OCI-LY1 (cell line): Measurements from ENCODE around the gene MOCS3.

ENCODE experiments used
- H2AFZ ChIP-seq: fragments of 200-600 bp; sonication (generic), shearing (Covaris generic); 2 replicates; pipeline ENCODE4 v1.6.0; 2014; ENCODE audit warnings: antibody characterized with exemption, mild to moderate bottlenecking, low read length
- H3F3A ChIP-seq: fragments of 200-600 bp; sonication (generic), shearing (Covaris generic); 2 replicates; pipeline ENCODE4 v1.6.0; 2014; ENCODE audit warnings: mild to moderate bottlenecking, antibody characterized with exemption, low read length, moderate library complexity; ENCODE audit not compliant: insufficient read depth
- H3K27ac ChIP-seq: fragments of 200-600 bp; sonication (generic); 2 replicates; pipeline ENCODE4 v1.5.1; 2014; ENCODE audit warnings: low read length, mixed run types, mild to moderate bottlenecking, low read depth; ENCODE audit not compliant: poor library complexity, severe bottlenecking
- H3K27me3 ChIP-seq: fragments of 200-600 bp; sonication (generic); 2 replicates; pipeline ENCODE4 v1.6.0; 2014; ENCODE audit warnings: antibody characterized with exemption, mild to moderate bottlenecking, low read length, moderate library complexity; ENCODE audit not compliant: insufficient read depth
- H3K36me3 ChIP-seq: fragments of 200-600 bp; sonication (generic); 2 replicates; pipeline ENCODE4 v1.6.1; 2014; ENCODE audit warnings: mild to moderate bottlenecking, antibody characterized with exemption, low read length, moderate library complexity, mixed read lengths; ENCODE audit not compliant: insufficient read depth
- H3K4me1 ChIP-seq: fragments of 200-600 bp; sonication (generic); 2 replicates; pipeline ENCODE4 v1.5.1; 2014; ENCODE audit warnings: mild to moderate bottlenecking, low read length, moderate library complexity; ENCODE audit not compliant: insufficient read depth, severe bottlenecking
- H3K4me2 ChIP-seq: fragments of 200-600 bp; sonication (generic), shearing (Covaris generic); 2 replicates; pipeline ENCODE4 v1.6.1; 2014; ENCODE audit warnings: low read length
- H3K4me3 ChIP-seq: fragments of 200-600 bp; sonication (generic); 2 replicates; pipeline ENCODE4 v1.5.1; 2014; ENCODE audit warnings: low read length, low read depth, mild to moderate bottlenecking, mixed read lengths; ENCODE audit not compliant: poor library complexity, severe bottlenecking
- H3K79me2 ChIP-seq: fragments of 200-600 bp; shearing (Covaris generic); 2 replicates; pipeline ENCODE4 v1.6.1; 2016; ENCODE audit warnings: mixed run types, low read length, mixed read lengths; ENCODE audit not compliant: insufficient read depth
- H3K9ac ChIP-seq: fragments of 200-600 bp; sonication (generic), shearing (Covaris generic); 2 replicates; pipeline ENCODE4 v1.6.1; 2014; ENCODE audit warnings: mild to moderate bottlenecking, low read length, mixed read lengths
- H3K9me2 ChIP-seq: fragments of 200-600 bp; sonication (generic), shearing (Covaris generic); 2 replicates; pipeline ENCODE4 v1.6.1; 2014; ENCODE audit warnings: low read depth, mild to moderate bottlenecking, low read length, mixed read lengths
- H3K9me3 ChIP-seq: fragments of 200-600 bp; shearing (Covaris generic); 2 replicates; pipeline ENCODE4 v1.6.1; 2014; ENCODE audit warnings: low read length, mixed read lengths
- H4K20me1 ChIP-seq: fragments of 200-600 bp; sonication (generic), shearing (Covaris generic); 2 replicates; pipeline ENCODE4 v1.6.0; 2016; ENCODE audit warnings: mild to moderate bottlenecking, low read length; ENCODE audit not compliant: insufficient read depth
- EZH2 ChIP-seq: fragments of 200-600 bp; sonication (generic), shearing (Covaris generic); IDR thresholded peaks from 2 replicates; pipeline ENCODE4 v1.8.0; 2017; ENCODE audit warnings: borderline replicate concordance, mixed run types, mild to moderate bottlenecking, antibody characterized with exemption, low read length, moderate library complexity, mixed read lengths
- TF ChIP-seq, protein P1 (sequence below): fragments of 200-600 bp; sonication (generic), shearing (Covaris generic); IDR thresholded peaks from 2 replicates; pipeline ENCODE4 v1.5.1; 2017; ENCODE audit warnings: mild to moderate bottlenecking, antibody characterized with exemption, low read length, moderate library complexity, mixed read lengths

MOCS3 gene

DNA sequence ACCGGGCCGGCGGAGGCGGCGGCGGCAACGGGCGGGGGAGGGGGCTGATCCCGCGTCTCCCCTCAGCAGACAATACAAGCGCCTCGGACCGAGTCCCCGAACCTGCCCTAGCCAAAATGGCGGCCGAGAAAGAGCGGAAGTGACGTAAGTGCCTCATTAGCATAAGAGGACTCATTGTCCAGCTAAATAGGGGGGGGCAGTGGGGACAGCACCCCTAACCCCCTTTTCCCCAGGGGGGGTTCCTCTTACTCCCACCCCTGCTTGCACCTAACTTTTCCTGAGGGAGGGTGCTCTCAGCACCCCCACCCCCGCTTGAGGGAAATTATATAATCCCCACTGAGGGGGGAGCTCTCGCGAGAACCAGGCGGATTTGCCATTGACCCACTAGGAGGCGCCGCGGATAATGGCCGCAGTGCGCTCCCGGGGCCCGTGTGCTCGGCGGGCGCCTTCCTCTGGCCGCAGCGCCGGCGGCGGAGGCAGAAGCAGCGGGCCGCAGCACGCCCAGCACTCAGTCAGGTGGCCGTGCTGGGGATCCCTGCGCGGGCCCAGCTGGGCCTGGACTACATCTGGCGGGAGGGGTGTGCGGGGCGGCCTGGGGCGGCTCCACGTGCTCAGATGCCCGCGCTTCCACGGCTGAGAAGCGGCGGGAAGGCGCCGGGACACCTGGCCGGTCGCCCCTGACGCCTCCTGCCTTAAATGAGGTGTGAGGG, 27.2 kb upstream of the MOCS3 start, which contains the start of gene ADNP:
Gene ADNP (minus strand): TSS at position 132 of the 710 bp plus-strand sequence. CDS start 27,441 bp downstream, outside the sequence.
- peaks cover 15% of the 10 kb centered on the region; the same call in 1 of the 2 replicates for H3F3A ChIP-seq

DNA sequence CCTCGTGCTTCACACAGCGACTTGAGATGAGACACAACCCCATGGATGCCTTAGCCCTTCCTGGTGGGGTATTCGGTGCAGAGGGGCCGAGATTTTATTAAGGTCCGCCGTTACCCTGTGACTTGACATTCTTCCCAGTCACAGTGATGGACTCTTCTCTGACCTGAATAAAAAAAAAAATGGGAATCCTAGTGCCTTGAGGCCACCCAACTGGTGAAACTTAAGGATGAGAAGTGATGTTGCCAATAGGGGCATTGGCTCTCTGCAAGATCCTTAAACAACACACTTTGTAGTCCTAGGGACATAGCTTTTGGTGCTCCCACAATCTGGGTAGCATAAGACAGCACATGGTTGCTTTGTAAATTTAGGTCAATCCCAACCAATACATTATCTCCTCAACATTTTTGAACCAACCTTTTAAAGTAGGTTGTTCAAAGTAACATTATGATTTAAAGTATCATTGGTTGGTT, 26.6 kb upstream of the MOCS3 start:
- peak overlapping the region; percentile 62 for H3K4me3 ChIP-seq
- 0 out of 2 replicates have a peak, but pooled peaks cover 2% of the 10 kb centered on the region for H4K20me1 ChIP-seq
- no peak overlapping the region for H2AFZ ChIP-seq
- peak overlapping the region; percentile 92 for H3K27ac ChIP-seq
- peak overlapping the region; percentile 83 for H3K9ac ChIP-seq
- peaks cover 15% of the 10 kb centered on the region; the same call in 1 of the 2 replicates for H3F3A ChIP-seq
- H3K36me3 ChIP-seq: peaks cover 75% of the 10 kb centered on the region
- peaks cover 34% of the 10 kb centered on the region for H3K79me2 ChIP-seq
- TF ChIP-seq EZH2: no peak
- TF ChIP-seq, protein P1, sequence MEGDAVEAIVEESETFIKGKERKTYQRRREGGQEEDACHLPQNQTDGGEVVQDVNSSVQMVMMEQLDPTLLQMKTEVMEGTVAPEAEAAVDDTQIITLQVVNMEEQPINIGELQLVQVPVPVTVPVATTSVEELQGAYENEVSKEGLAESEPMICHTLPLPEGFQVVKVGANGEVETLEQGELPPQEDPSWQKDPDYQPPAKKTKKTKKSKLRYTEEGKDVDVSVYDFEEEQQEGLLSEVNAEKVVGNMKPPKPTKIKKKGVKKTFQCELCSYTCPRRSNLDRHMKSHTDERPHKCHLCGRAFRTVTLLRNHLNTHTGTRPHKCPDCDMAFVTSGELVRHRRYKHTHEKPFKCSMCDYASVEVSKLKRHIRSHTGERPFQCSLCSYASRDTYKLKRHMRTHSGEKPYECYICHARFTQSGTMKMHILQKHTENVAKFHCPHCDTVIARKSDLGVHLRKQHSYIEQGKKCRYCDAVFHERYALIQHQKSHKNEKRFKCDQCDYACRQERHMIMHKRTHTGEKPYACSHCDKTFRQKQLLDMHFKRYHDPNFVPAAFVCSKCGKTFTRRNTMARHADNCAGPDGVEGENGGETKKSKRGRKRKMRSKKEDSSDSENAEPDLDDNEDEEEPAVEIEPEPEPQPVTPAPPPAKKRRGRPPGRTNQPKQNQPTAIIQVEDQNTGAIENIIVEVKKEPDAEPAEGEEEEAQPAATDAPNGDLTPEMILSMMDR: no peak
- H3K27me3 ChIP-seq: no peaks in the 10 kb centered on the region
- no peaks in the 10 kb centered on the region for H3K9me3 ChIP-seq
- H3K4me1 ChIP-seq: peaks cover 39% of the 10 kb centered on the region
- peak overlapping the region; percentile 84 for H3K4me2 ChIP-seq
- H3K9me2 ChIP-seq: no peaks in the 10 kb centered on the region

More for the DNA sequence above, 27.2 kb upstream of the MOCS3 start, which contains the start of gene ADNP:
- Histone ChIP-seq H3K4me2 (peak within 1 kb of the TSS; percentile 84), H3K9me3 (no peaks in the 10 kb centered on the region), H3K27ac (peak within 1 kb of the TSS; percentile 95), H2AFZ (no peak within 1 kb of the TSS), H3K27me3 (no peaks in the 10 kb centered on the region), H3K36me3 (peaks cover 74% of the 10 kb centered on the region), H3K4me3 (peak within 1 kb of the TSS; percentile 99), H3K9me2 (no peaks in the 10 kb centered on the region), H3K9ac (peak within 1 kb of the TSS; percentile 99), H3K4me1 (peaks cover 45% of the 10 kb centered on the region), H4K20me1 (0 out of 2 replicates have a peak, but pooled peaks cover 4% of the 10 kb centered on the region), H3K79me2 (peaks cover 40% of the 10 kb centered on the region)
- TF ChIP-seq, protein P1: peak; percentile 71
- TF ChIP-seq EZH2: no peak

DNA sequence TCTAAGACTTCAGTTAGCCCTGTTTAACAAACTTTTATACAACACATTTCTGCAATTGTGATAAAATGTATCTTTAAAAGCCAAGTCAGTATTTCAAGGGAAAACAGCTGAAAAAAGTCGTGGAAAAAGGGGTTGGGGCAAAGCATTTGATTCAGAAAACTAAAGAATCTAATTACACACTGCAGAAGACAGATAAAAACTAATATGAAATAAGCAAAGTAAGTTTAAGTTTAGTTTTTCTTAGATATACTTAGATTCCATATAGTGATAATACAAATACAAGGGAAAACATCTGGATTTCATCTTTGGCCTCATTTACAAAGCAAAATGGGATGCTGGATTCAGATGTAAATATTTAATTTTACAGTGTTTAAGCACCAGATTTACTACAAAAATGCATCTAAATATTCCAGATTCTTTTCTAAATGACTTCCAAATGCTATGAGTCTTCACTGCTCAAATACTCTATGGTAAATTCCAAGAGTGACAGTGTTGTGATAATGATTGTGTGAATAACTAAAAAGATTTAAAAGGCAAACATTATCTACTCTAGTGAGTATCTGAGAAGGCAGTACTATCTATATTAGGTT, 25.8 kb upstream of the MOCS3 start:
- Histone ChIP-seq H3K9ac (no peak overlapping the region), H3K27ac (peak overlapping the region; percentile 92), H3K9me3 (no peaks in the 10 kb centered on the region), H3K4me2 (no peak overlapping the region), H3K9me2 (no peaks in the 10 kb centered on the region), H3K36me3 (peaks cover 73% of the 10 kb centered on the region), H3F3A (peaks cover 15% of the 10 kb centered on the region; the same call in 1 of the 2 replicates), H3K79me2 (peaks cover 27% of the 10 kb centered on the region), H3K27me3 (no peaks in the 10 kb centered on the region), H4K20me1 (0 out of 2 replicates have a peak, but pooled peaks cover 2% of the 10 kb centered on the region), H3K4me3 (no peak overlapping the region), H3K4me1 (peaks cover 31% of the 10 kb centered on the region), H2AFZ (no peak overlapping the region)
- TF ChIP-seq, protein P1: no peak
- TF ChIP-seq EZH2: no peak
